GM19238 (cell line): Measurements from ENCODE around the gene PALD1.
A peak's percentile ranks its signal among the peaks of the same experiment; 100 is the strongest.

Experiments
- DNase-seq: peaks from one replicate; pipeline ENCODE4 v3.0.0; 2011; ENCODE audit warnings: low spot score; ENCODE audit not compliant: insufficient read length

Gene PALD1

GRCh38 chr10:70457759-70458305 lies 20.7 kb upstream of the PALD1 start:
- DNase-seq = no peak

DNA sequence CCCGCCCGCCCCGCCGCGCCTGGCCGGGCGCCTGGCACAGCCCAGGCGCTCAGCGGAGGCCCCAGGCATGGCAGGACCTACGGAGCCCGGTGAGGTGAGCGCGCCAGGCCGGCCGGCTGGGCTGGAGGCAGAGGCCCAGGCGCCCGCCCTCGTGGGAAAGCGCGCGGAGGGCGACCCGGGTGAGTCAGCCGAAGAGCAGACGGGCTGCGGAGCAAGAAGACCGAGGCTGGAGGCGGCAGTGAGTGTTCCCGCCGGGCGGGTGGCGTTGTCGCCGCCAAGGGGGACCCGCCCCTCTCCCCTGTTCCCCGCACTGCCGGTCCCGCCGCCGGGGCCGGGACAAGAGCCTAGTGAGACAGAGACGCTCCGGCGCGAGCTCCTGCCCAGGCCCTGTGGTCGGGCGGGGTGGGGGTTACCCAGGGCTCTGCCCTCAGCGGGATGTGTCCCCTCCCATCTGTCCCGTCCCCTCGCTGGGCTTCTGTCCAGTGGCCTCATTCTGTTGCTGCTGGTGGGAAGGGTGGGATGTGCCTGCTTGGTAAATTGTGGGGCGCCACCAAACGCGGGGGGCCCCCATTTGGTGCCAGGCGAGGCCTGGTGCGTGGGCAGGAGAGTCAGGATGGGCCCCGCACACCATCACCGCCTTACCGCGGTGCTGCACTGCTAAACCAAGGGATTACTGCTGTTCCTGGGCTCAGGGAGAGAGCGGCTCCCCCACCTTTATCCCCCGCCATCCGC lies 20.1 kb upstream of the PALD1 start:
- no peak for DNase-seq

- no peak for DNase-seq
Measured at GRCh38 chr10:70459061-70459773, 19.4 kb upstream of the PALD1 start.

- no peak for DNase-seq
Measured at GRCh38 chr10:70459774-70460490, 18.6 kb upstream of the PALD1 start.

DNA sequence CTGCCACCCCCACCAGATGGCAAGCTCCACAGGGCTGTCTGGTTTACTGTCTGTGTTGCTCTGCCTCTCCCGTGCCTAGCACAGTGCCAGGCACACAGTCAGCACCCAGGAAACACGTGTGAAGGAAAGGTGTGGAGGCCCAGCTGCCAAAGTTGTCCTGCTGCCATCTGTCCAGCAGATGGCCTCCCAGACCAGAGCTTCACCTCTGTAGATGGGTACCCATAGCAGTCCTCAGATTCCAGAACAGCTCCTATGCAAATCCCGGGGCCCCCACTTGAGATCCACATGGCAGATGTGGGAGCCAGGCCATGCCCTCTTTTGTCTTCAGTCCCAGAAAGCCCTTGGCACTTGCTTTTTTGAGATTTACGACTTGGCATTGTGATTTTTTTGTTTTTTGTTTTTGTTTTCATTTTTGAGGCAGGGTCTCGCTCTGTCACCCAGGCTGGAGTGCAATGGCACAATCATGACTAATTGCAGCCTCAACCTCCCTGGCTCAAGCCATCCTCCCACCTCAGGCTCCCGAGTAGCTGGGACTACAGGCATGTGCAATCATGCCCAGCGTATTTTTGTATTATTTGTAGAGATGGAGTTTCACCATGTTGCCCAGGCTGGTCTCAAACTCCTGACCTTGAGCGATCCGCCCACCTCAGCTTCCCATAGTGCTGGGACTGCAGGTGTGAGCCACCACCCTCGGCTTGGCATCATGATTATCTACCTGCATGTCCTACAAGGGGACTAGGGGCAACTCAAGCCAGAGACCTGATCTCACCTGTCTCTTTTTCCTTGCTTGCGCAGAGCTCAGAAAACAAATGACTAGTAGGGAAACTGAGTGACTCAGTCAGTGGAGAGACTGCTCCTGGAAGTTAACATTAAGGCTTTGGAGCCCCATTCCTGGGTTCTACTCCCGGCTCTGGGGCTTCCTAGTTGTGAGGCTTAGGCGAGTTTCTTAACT lies 16.9 kb upstream of the PALD1 start:
- peak; percentile 75 for DNase-seq

GRCh38 chr10:70462349-70462984 lies 16.1 kb upstream of the PALD1 start:
- DNase-seq = no peak

DNA sequence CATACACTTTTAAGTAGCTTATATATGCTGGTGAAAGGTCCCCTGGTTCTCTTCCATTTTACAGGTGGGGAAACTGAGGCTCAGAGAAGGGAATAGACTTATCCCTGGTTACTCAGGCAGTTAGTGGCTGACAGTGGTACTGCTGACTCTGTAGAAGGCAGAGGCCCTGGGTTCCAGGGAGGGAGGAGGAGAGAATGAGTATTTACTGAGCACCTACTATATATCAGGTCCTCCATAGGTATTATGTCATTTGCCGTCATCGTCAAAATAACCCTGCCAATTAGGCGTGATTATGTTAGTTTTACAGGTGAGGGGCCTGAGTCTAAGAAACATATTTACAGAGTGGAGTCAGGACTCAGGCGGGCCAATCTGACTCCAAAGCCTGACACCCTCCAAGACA lies 13.3 kb upstream of the PALD1 start:
- no peak for DNase-seq

GRCh38 chr10:70465832-70466231 lies 12.7 kb upstream of the PALD1 start:
- DNase-seq = no peak

- DNase-seq = no peak
Measured at GRCh38 chr10:70466951-70467350, 11.6 kb upstream of the PALD1 start.

DNA sequence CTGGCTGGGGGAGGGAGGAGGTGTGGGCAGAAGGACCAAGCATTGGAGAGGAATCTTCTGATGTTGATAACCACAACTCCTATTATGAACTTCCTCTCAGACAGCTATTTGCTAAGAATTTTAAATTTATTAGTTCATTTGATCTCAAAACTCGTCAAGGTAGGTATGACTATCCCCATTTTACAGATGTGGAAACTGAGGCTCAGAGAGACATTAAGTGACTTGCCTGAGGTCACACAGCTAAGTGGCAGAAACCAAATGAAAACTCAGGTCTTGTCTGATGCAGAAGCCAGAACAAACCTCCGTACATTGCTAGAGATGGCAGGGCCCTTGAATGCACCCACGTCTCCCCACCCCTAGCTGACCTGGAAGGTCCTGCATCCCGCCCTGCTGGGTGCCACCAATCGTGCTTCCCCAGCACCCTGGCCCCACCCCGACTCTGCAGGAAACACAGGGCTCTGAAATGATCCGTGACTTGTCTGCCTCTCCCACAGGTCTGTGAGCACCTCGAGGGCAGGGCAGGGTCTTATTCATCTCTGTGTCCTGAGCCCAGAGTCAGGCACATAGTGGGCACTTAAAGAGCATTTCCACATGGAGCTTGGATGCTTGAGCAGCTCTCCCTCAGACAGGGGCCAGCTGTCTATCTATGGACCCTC lies 5.6 kb upstream of the PALD1 start:
- no peak for DNase-seq

DNA sequence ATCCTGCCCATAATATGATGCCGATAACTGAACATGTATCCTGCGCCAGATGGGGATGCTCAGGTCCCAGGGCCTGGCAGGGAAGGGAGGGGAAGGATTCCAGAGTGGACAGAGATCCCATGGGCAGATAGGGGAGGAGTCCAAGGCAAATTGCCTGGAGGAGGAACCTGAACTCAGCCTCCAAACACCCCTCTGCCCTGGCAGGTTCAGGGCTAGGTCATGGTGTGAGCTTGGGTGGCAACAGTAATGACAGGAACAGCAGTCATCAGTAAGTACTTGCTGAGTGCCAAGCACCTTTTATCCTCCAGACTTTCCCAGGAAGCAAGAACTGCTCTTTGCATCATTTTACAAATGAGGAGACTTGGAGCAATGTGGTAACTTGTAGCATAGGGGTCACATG lies 3.8 kb upstream of the PALD1 start:
- no peak for DNase-seq

- no peak for DNase-seq
Measured at GRCh38 chr10:70475661-70476060, 2.9 kb upstream of the PALD1 start.

DNA sequence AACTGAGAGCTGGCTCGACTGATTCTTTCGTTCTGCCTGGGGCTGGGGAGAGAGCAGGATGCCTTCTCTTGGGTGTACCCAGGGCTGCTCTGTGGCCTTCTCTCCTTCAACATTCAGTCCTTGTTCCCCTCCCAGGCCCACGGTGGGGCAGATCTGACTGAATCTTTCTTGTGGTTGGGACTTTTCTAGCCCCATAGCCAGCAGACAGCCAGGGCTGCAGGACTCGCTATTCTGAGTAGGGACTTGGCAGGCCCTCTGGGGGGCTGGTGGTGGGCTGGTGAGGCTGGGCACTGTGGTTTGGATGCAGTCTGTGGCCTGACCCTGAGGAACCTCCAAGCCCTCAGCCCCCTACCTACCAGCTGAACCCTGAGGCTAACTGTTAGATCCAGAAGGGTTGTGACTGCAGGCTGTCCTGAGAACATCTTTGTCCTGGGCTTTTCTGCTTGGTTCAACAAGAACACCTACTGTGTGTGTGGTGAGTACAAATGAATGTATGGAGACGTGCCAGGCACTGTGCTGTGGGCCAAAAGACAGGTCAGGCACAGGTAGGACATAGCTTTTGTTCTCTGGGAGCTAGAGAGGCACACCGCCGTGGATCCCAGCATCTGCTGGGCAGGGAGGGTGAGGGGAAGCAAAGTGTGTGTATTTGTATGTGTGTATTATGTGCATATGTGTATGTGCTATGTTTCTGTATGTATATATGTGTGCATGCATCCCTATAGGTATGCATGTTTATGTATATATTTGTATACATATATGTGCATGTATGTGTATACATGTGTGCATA lies 2.1 kb upstream of the PALD1 start:
- no peak for DNase-seq

DNA sequence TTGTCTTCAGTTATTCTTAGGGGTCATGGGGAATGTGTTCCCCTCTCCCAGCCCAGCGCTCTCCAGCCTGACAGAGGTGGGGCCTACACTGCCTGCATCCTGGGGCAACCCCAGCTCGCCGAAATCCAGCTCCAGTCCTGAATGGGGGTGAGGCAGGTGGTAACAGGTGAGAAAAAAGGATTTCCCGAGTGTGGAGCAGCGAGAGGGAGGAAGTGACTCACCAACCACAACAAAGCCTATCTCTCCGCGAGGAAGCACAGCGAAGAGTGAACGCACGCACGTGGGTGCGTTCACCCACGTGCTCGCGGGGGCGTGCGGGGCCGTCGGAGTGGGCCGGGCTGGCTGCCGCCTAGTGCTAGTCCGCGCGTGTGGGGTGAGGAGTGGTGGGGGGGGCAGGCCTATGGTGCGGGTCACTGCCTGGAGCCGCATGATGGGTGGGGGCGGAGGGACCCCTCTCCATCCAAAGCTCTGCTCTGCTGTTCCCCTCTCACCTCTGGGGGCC lies 855 bp upstream of the PALD1 start:
- DNase-seq = no peak

DNA sequence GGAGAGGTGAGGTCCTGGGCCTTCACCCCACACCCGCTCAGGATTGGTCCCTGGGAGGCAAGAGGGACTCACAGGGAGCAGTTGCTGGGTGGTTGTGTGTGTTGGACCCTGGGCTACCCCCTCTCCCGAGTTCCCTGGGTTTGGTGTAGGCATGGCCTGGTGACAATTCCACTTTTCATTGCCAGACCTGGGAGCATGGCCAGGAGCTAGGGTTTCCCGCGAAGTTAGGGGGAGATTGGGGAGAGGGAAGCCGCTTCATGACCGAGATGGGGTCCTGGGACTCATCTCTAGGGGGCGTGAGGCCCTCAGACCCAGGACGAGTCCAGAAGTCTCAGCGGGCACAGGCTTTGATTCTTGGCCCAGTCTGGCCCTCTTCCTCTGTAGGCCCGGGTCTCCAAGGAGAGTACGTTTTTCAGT lies 606 bp downstream of the PALD1 start:
- DNase-seq = no peak

DNA sequence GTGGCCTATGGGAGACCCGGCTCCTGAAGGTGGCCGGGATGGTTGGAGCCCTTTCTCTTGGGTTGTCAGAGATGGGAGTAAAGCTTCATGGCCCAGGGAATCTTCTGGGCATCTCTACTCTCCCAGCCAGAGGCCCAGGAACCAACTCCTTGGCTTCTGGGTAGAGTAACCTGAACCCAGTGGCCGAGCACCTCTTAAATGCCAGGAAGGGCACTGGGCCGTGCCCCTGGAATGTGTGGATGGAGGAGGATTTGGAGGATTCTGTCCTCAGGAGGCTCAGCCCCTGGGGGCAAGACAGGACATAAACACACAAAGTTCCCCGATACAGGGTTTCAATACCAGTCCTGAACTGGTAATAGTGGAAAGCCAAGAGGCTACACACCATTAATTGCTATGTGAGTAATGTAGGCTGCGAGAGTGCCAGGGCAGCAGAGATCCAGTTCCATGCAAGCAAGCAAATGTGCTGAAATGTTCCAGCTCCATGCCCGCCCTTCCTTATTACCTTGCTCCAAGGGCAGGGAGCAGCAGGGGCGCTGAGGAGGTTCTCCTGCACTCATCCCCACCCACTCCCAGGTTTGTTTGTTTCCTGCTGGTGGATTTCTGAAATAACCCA lies 1.2 kb downstream of the PALD1 start:
- DNase-seq = no peak

GRCh38 chr10:70480239-70480861 lies 1.8 kb downstream of the PALD1 start:
- DNase-seq = no peak

- DNase-seq = no peak
Measured at GRCh38 chr10:70481105-70481504, 2.5 kb downstream of the PALD1 start.
